OCI-LY7 (cell line): ENCODE results near the gene CTSH.

Experiments
- EZH2phosphoT487 ChIP-seq: fragments of 200-600 bp; sonication (generic); IDR thresholded peaks from 2 replicates; pipeline ENCODE4 v1.6.1; 2018; ENCODE audit warnings: low read depth, borderline replicate concordance, mild to moderate bottlenecking, mixed run types, antibody characterized with exemption, low read length, moderate library complexity, mixed read lengths
- TF ChIP-seq, protein P1 (sequence below): fragments of 200-600 bp; sonication (generic); conservative IDR thresholded peaks from 2 replicates; pipeline ENCODE4 v1.5.1; 2014; ENCODE audit warnings: mild to moderate bottlenecking, antibody characterized with exemption, low read length, moderate library complexity, mixed read lengths

DNA sequence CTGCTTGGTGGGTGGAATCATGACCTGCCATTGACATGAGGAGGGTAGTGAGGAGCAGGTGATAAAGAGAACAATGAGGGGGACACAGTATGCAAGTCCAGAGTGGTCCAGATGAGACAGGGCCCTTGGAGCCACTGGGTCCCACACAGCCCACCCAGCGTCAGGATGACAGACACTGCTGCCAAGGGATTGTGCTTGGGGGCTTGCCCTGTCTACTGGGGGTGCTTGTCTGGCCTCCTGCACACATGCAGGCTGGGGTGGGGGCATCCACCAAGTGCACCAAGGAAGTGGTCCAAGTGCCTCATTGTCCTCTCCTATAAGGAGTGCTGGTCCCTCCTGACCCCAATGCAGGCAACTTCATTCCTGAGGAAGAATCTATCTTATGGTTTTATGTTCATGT, 39.2 kb upstream of the CTSH start:
- TF ChIP-seq, protein P1, sequence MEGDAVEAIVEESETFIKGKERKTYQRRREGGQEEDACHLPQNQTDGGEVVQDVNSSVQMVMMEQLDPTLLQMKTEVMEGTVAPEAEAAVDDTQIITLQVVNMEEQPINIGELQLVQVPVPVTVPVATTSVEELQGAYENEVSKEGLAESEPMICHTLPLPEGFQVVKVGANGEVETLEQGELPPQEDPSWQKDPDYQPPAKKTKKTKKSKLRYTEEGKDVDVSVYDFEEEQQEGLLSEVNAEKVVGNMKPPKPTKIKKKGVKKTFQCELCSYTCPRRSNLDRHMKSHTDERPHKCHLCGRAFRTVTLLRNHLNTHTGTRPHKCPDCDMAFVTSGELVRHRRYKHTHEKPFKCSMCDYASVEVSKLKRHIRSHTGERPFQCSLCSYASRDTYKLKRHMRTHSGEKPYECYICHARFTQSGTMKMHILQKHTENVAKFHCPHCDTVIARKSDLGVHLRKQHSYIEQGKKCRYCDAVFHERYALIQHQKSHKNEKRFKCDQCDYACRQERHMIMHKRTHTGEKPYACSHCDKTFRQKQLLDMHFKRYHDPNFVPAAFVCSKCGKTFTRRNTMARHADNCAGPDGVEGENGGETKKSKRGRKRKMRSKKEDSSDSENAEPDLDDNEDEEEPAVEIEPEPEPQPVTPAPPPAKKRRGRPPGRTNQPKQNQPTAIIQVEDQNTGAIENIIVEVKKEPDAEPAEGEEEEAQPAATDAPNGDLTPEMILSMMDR, result no peak
- TF ChIP-seq EZH2phosphoT487, result no peak
